G401.6 (cell line): Measurements from ENCODE around the gene MRPS26.
"Not testable (repeated sequence)": the region's sequence is repeated elsewhere in the genome, so short reads cannot be mapped to it uniquely, and the experiment has no call there.

ENCODE experiments used
- FAIRE-seq: peaks from 2 replicates; lab custom pipeline; 2012; peaks lifted over from hg19 to GRCh38; lab: Jason Lieb, UNC

MRPS26 gene

GRCh38 chr20:3045816-3046676 lies at the start of gene MRPS26:
TSS of gene MRPS26 (plus strand) at chr20:3046052. CDS start at chr20:3046069, 17 bp downstream.
- FAIRE-seq: no peak

DNA sequence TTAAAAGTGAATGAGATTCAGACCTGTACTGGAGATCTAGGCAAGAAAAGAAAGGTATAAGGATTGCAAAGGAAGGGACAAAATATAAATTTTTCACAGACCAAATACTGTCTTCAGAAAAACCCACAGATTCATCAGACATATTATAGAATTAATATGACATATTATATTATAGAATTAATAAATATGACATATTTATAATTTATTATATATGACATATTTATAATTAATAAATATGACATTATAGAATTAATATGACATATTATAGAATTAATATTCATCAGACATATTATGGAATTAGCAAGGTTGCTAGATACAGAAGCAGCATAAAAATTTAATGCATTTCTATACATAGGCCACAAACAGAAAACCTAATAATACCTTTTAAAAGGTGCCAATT lies 47.1 kb upstream of the MRPS26 start:
- FAIRE-seq: peak; percentile 85

DNA sequence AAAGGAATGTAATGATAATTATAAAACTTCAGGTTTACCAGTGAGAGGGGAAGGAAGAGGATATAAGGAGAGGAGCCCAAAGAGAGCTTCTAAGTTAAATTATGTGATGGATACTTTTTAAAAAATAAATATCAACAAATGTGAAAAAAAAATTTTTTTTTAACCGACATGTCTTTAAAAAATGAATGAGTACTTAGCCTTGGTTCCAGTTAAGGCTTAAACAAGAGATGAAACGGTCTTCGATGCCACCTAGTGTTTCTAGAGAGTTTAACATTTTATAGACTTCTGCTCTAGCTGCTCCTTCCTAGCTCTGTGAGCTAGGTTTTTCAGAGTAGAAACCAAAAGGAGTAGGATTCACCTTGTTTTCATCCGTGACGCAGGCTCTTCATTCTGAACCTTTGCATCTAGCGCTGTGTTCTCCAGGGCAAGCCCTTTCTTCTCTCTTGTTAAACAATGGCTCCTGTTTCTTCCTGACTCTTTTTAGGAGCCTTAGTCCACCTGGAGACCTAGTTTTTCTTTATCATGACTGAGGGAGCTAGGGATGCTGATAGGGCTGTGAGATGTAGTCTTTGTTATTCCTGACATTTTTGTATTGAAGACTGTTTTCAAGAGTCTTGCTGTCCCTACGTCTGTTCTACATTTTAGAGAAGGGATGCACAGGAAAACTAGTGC lies 44.9 kb upstream of the MRPS26 start:
- FAIRE-seq: peak; percentile 98

DNA sequence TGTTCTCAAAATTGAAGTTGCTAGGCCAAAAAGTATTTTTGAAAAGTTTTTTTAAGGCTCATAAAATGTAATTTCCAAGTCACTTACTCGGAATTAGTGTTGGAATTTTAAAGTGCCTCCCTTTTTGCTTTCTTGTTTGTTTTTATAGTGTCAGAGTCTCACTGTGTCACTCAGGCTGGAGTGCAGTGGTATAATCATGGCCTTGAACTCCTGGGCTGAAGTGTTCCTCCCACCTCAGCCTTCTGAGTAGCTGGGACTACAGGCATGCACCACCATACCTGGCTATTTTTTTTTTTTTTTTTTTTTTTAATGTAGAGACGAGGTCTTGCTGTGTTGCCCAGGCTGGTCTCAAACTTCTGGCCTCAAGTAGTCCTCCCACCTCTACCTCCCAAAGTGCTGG lies 42.4 kb upstream of the MRPS26 start:
- no peak for FAIRE-seq

GRCh38 chr20:3010985-3011723 lies 34.7 kb upstream of the MRPS26 start:
- no peak for FAIRE-seq

DNA sequence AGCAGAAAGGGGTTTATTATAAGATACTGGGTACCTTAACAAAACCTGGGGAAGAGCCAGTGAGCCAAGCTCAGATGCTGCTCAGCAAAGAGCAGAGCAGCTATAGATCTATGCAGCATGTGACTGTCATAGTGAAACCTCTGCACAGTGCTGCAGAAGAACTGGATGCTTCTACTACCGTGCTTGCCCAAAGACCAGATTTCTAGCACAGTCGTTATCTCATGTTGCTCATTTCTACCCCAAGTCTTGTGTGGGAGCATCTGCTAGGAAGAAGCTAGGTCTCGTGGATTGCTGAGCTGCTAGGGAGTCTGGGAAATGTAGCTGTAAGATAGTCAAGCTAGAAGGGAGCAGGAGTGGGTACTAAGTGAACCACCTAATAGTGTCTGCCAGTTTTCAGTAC lies 34.1 kb upstream of the MRPS26 start:
- FAIRE-seq: no peak

DNA sequence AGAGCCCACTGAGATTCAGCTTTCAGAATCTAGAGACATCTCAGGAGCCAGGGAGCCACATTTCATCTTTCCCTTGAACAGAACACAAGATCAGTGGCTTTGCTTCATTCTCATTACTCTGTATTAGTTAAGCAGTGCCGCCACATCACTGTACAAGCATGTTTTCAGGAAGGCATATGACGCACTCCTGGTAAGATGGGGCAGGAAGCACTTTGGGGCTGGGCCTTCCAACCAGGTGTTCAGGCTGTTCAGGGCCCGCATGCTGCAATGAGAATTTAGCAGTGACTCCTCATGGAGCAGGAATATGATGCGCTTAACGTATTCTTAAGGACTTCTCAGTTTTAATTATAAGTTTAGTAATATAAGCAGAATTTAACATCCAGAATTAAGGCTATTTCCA lies 32.1 kb upstream of the MRPS26 start:
- FAIRE-seq: no peak

GRCh38 chr20:3014179-3014578 lies 31.7 kb upstream of the MRPS26 start:
- FAIRE-seq: no peak

- no peak for FAIRE-seq
These were observed 31.2 kb upstream of the MRPS26 start for GRCh38 chr20:3014662-3015061.

DNA sequence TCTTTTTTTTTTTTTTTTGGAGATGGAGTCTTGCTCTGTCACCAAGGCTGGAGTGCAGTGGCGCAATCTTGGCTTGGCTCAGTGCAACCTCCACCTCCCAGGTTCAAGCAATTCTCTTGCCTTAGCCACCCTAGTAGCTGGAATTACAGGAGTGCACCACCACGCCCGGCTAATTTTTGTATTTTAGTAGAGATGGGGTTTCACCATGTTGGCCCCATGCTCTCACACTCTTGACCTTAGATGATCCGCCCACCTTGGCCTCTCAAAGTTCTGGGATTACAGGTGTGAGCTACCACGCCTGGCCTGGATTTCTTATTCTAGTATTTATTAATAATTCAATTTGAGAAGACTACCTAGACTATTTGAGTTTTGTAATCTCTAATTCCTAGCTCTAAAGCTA lies 30.6 kb upstream of the MRPS26 start:
- not testable (repeated sequence) for FAIRE-seq

- FAIRE-seq: no peak
These were observed 24.5 kb upstream of the MRPS26 start for GRCh38 chr20:3021327-3021726.

GRCh38 chr20:3021777-3022176 lies 24.1 kb upstream of the MRPS26 start:
- FAIRE-seq: no peak

DNA sequence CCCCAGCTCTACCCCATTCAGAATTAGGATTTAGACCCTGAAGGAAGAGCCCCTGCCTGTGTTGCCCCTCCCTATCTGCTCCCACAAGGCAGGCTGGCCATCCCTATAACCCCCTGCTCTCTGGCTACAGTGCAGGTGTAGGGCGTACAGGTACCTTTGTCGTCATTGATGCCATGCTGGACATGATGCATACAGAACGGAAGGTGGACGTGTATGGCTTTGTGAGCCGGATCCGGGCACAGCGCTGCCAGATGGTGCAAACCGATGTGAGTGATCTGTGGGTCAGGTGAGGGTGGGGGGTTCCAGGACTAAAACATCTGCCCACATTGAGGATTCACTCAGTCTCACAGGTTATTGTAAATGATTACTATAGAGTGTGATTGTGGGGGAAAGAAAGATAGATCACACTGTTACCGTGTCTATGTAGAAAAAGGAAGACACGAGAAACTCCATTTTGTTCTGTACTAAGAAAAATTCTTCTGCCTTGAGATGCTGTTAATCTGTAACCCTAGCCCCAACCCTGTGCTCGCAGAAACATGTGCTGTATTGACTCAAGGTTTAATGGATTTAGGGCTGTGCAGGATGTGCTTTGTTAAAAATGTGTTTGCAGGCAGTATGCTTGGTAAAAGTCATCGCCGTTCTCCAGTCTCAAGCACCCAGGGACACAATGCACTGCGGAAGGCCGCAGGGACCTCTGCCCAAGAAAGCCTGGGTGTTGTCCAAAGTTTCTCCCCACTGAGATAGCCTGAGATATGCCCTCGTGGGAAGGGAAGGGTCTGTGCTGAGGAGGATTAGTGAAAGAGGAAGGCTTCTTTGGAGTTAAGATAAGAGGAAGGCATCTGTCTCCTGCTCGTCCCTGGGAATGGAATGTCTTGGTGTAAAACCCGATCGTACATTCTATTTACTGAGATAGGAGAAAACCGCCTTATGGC lies 23.0 kb upstream of the MRPS26 start:
- FAIRE-seq: not testable (repeated sequence)

DNA sequence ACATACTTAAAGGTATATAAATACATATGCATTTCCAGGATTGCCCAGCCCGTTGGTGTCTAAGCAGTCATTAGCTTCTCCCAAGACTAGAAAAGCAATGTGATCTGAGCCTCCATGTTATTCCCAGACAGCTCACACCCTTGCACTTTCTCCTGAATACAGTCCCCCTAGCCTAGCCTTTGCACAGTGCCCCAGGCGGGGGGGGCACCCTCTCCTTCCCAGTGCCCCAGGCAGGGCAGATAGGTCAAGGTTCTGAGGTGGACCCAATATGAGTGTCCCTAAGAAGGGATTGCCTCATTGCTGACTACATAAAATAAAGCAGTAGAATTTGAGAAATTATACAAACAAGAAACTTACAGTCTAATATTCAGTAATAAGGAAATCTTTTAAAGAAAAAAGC lies 17.9 kb upstream of the MRPS26 start:
- no peak for FAIRE-seq

DNA sequence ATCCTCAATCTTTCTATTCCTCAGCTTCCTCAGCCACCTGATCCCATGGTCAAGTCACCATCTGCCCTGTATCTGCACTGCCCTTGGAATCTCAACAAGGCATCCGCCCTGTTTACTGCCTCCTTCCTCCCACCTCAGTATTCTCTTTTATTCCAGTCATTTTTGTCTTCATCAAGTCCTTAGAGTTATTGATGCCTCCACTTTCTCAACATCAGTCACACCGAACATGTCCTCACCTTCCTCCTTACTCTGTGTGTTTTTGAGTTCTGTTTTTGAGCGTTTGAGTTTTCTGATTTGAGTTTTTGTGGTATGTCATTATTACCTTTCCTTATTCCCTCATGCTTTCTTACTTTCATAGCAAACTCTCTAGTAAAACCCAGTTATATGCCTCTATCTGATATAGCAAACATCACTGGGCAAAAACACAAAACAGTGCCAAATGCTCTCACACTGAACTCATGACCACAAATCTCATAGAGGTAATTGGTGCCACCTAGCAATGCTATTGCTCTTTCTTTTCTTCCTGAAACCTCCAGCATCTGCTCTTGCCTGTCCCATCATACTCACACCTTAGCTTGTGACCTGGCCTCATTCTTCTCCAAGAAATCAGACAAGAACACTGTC lies 14.2 kb upstream of the MRPS26 start:
- FAIRE-seq: no peak

DNA sequence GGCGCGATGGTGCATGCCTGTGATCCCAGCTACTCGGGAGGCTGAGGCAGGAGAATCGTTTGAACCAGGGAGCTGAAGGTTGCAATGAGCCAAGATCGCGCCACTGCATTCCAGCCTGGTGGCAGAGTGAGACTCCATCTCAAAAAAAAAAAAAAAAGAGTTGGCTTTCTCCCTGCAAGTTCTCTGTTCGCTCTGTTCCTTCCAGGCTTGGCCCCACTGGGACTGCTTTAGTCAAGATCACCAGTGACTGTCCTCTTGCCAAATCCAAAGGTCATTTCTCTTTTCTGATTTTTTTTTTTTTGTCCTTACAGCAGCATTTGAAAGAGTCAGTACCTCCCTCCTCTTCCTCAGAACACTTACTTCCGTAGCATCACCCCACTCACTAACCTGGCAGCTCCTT lies 13.2 kb upstream of the MRPS26 start:
- no peak for FAIRE-seq

- FAIRE-seq: no peak
These were observed 8.2 kb upstream of the MRPS26 start for GRCh38 chr20:3037654-3038053.

DNA sequence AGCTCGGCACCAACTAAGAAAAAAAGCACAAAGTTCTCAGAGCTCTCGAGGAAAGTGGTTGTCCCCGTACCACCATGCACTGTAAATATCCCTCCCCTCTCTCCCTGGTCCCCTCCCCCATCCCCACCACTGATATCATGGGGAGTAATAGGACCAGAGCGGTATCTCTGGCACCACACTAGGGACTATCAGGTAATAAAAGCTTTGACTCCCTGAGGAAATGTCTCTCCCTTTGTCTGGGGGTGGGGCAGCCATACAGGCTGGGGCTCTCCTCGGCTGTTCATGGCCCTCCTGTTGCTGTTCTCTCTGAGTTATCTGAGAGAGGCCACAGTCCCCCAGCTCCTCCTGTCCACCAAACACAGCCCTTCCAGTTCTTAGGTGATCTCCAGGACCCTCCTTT lies 7.4 kb upstream of the MRPS26 start:
- no peak for FAIRE-seq

- no peak for FAIRE-seq
These were observed 6.4 kb upstream of the MRPS26 start for GRCh38 chr20:3039426-3039825.

DNA sequence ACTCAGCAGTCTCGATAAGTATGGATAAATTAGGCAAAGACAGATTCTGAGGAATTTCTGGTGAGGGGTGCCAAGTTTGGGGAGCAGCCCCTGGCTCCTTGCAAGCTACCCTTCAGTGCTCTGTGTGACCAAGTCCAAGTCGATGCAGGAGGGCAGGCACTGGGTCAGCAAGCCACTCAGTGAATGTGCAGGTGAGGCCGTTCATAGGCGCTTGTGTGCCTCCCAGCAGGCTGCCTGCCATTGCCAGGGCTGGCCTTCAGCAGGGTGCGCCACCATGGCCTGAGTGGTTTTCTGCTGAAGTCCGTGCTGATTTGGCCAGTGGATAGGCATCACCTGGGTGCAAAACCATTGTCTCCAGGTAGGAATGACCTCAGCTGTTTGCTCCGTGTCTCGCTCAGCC lies 5.8 kb upstream of the MRPS26 start:
- FAIRE-seq: no peak

DNA sequence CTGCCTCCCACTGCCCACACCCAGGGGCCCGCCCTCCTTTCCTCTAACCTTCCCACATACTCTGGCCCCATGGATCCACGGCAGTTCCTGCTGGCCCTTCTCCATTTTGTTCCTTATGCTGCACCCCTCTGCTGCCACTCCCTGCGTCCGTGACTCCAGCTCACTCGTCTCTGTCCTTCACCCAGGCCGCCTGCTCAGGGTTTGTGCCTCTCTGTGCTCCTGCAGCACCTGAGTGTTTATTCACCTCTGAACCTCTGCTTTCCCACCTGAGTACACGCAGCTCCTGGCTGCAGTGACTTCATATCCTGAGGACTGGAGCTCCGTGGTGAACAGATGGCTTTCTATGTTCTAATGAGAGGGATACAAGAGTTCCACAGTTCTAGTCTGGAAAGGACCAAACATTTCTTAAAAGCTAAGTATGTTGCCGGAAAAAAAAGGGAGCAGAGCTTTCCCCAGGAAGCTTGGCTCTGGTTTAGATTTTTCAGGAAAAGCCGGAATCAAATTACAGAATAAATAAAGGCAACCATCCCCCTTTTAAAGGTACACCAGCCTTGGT lies 3.9 kb upstream of the MRPS26 start:
- no peak for FAIRE-seq
